ENCODE data around the gene PPM1B.

Gene PPM1B

GRCh38 chr2:44164617-44165016, 4.1 kb upstream of the PPM1B start:
- DNase-seq: no peak

- no peak for DNase-seq
These were observed 2.6 kb upstream of the PPM1B start for GRCh38 chr2:44166096-44166495.

GRCh38 chr2:44167311-44167907, 1.3 kb upstream of the PPM1B start:
- DNase-seq: no peak

- peak; percentile 100 for DNase-seq
These were observed 581 bp upstream of the PPM1B start for GRCh38 chr2:44167908-44168680.

GRCh38 chr2:44169155-44169898, 652 bp downstream of the PPM1B start:
- DNase-seq: peak; percentile 61

GRCh38 chr2:44170311-44170717, 1.6 kb downstream of the PPM1B start:
- peak; percentile 50 for DNase-seq

- peak; percentile 30 for DNase-seq
These were observed 2.3 kb downstream of the PPM1B start for GRCh38 chr2:44171018-44171417.

GRCh38 chr2:44171442-44171841, 2.8 kb downstream of the PPM1B start:
- DNase-seq: peak; percentile 30

- no peak for DNase-seq
These were observed 3.9 kb downstream of the PPM1B start for GRCh38 chr2:44172576-44172975.

- DNase-seq: no peak
These were observed 10.3 kb downstream of the PPM1B start for GRCh38 chr2:44178950-44179349.

- no peak for DNase-seq
These were observed 13.0 kb downstream of the PPM1B start for GRCh38 chr2:44181648-44182047.

- DNase-seq: no peak
These were observed 15.4 kb downstream of the PPM1B start for GRCh38 chr2:44184106-44184505.

- no peak for DNase-seq
These were observed 18.1 kb downstream of the PPM1B start for GRCh38 chr2:44186810-44187209.

GRCh38 chr2:44187251-44187650, 18.6 kb downstream of the PPM1B start:
- no peak for DNase-seq

- DNase-seq: no peak
These were observed 20.0 kb downstream of the PPM1B start for GRCh38 chr2:44188696-44189095.

GRCh38 chr2:44189104-44189503, 20.4 kb downstream of the PPM1B start:
- DNase-seq: no peak

- DNase-seq: no peak
These were observed 21.9 kb downstream of the PPM1B start for GRCh38 chr2:44190526-44190925.

GRCh38 chr2:44191739-44192138, 23.1 kb downstream of the PPM1B start:
- DNase-seq: no peak

- DNase-seq: no peak
These were observed 24.0 kb downstream of the PPM1B start for GRCh38 chr2:44192646-44193045.

GRCh38 chr2:44195714-44196113, 27.0 kb downstream of the PPM1B start:
- no peak for DNase-seq

- peak; percentile 57 for DNase-seq
These were observed 29.1 kb downstream of the PPM1B start for GRCh38 chr2:44197816-44198215.

GRCh38 chr2:44200011-44200410, 31.3 kb downstream of the PPM1B start:
- DNase-seq: no peak

- no peak for DNase-seq
These were observed 32.1 kb downstream of the PPM1B start for GRCh38 chr2:44200759-44201158.

- no peak for DNase-seq
These were observed 33.0 kb downstream of the PPM1B start for GRCh38 chr2:44201648-44202165.

All from NCI-H82 (cell line).